ENCODE results near the gene SH3PXD2B.
"Not testable (repeated sequence)": the region's sequence is repeated elsewhere in the genome, so short reads cannot be mapped to it uniquely, and the experiment has no call there.

DNA sequence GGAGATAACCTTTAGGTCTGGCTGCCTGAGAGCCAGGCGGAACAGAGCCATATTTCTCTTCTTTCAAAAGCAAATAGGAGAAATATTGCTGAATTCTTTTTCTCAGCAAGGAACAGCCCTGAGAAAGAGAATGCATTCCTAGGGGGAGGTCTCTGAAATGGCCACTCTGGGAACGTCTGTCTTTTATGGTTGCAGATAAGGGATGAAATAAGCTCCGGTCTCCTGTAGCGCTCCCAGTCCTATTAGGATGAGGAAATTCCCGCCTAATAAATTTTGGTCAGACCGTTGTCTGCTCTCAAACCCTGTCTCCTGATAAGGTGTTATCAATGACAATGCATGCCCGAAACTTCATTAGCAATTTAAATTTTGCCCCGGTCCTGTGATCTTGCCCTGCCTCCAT, 57.3 kb downstream of the SH3PXD2B start:
- TF ChIP-seq, protein P1, sequence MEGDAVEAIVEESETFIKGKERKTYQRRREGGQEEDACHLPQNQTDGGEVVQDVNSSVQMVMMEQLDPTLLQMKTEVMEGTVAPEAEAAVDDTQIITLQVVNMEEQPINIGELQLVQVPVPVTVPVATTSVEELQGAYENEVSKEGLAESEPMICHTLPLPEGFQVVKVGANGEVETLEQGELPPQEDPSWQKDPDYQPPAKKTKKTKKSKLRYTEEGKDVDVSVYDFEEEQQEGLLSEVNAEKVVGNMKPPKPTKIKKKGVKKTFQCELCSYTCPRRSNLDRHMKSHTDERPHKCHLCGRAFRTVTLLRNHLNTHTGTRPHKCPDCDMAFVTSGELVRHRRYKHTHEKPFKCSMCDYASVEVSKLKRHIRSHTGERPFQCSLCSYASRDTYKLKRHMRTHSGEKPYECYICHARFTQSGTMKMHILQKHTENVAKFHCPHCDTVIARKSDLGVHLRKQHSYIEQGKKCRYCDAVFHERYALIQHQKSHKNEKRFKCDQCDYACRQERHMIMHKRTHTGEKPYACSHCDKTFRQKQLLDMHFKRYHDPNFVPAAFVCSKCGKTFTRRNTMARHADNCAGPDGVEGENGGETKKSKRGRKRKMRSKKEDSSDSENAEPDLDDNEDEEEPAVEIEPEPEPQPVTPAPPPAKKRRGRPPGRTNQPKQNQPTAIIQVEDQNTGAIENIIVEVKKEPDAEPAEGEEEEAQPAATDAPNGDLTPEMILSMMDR (IDR thresholded peaks at IDR 0.05; ENCODE audit: borderline replicate concordance, extremely low read depth, low read length, poor library complexity, severe bottlenecking) = not testable (repeated sequence)
- not testable (repeated sequence) for TF ChIP-seq EZH2 (IDR thresholded peaks at IDR 0.05; ENCODE audit: borderline replicate concordance, low read depth, low read length, severe bottlenecking)

All from DND-41 (cell line).